GM21515 (cell line): Measurements from ENCODE around the gene DNAJC15.
"Not testable (repeated sequence)": the region's sequence is repeated elsewhere in the genome, so short reads cannot be mapped to it uniquely, and the experiment has no call there.

Experiments used
- ATAC-seq: cut with Tn5 transposase; IDR thresholded peaks from one replicate; pipeline ENCODE4 v1.9.1; 2021; ENCODE audit not compliant: unreplicated experiment

Gene DNAJC15

DNA sequence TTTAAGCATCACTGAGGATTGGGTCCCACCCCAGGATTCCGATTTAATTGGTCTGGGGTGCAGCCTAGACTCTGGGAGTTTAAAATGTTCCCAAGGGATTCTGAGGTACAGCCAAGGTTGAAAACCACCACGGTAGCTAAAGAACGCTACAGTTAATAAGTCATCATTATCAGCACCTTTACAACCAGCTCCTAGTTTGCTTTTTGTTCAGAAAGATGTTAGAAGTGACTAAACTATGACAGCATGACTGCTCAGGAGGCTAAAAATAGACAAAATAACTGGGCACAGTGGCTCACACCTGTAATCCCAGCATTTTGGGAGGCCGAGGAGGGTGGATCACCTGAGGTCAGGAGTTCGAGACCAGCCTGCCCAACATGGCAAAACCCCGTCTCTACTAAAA, 19.7 kb upstream of the DNAJC15 start:
- ATAC-seq: no peak

DNA sequence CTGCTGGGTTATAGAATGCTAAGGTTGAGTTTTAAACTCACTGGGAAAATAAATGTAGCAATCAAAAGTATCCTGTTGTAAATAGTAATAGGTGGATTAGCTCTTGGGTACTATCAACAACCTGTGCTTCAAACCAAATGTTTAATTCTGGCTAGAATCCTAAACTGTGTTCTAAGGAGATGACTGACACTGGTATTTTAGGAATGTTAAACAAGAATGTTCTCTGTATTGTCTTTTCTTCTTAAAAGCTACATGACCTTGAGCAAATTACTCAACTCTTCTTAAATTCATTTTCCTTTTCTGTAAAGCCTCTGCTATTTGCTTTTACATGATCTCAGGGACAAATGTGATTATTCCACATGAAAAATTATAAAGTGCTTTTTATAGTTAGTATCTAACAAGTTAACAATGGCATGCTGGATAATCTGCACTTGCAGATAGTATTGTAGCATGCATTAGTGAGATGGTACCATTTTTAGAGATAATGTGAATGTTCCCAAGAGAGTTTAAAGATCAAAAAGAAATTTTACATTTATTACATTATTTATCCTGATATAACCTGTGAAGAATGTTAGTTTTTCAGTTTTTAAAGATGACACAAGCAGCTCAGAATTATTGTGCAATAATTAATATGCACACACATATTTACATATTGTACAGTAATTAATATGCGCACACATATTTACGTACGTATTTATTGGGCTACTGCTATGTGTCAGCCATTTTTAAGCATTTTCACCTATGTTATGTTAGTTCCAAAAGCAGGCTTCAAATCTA, 17.7 kb upstream of the DNAJC15 start:
- no peak for ATAC-seq

DNA sequence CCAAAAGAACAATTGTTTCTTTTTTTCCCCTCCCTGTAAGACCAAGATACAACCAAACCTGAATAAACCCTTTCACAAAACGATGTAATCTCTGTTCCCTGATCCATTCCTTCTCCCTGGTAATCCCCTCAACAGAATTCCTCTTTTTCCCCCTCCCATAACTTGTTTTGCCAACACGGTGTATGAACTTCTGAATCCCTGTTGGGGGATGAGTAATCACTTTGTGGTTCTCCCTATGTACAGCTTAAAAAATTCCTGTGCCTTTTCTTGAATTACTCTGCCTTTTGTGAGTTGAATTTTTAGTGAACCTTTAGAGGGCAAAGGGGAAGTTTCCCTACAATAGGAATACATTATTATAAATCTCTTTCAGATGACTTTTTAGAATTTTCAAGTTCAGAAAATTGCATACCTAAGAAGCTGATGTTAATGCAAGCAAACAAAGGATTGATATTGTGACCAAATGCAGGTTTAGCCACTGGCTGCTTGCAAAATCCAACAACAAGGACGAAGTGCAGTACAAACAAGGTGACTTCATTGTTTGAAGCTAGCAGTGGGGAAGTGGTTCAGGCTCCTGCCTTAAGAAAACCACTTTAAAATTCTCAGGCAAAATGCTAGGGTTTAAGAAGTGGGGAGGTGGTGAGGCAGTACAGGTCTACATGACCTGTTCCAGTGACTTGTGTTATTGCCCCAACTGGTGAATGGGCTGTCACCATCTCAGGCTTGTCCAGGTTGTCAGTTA, 16.3 kb upstream of the DNAJC15 start:
- ATAC-seq: no peak

DNA sequence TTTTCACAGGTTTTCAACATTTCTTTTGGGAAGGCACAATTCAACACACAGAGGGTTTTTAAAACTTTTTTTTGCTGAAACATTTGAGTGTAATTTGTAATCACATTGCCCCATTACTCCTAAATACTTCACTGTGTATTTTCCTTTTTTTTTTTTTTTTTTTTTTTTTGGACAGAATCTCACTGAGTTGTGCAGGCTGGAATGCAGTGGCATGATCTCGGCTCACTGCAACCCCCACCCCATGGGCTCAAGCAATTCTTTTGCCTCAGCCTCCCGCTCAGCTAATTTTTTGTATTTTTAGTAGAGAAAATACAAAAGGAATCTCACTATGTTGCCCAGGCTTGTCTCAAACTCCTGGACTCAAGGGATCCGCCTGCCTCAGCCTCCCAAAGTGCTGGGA, 14.8 kb upstream of the DNAJC15 start:
- ATAC-seq: no peak

DNA sequence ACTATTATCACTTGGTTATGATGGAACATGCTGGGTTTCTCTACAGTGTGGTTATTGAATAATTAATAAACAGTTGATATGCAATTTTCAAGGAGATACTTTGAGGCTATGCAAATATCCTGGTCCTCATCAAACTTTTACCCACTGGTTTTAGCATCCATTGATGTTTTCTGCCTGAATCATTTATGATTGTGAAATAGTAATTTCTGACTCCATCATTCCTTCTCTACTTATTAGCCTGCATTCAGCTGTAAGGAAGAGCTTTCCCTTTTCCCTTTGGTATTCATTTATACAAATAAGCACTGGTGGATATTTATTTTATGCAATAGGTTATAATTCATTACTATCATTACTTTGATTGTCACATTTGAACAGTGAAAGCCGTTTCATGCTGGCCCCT, 13.9 kb upstream of the DNAJC15 start:
- ATAC-seq: no peak

DNA sequence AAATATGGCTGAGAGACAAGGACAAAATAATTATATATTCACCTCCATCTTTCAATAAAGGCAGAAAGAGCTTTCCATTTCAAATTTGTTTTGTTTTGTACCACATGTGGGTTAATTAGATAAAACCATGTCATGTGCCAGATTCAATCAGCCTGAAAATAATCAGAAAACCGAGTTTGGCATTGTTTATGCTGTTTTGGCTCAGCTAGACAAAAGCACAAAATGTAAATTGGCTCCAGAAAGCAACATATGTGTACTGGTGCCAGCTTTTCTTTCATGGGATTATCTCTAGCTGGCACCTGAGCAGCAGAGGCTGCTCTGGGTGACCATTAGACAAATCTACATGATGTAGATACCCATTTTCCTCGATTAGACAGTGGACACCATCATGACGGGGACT, 9.2 kb upstream of the DNAJC15 start:
- ATAC-seq: no peak

DNA sequence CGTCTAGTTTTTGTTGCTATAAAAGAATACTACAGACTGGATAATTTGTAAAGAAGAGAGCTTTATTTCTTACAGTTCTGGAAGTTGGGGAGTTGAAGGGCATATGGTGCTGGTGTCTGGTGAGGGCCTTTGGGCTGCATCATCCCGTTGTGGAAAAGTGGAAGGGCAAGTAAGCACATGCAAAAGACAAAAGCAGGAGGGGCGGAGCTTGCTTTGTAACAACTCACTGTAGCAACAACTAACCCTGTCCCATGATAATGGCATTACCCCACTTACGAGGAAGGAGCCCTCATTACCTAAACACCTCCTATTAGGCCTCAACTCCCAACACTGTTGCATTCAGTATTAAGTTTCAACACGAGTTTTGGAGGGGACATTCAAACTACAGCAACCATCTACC, 7.2 kb upstream of the DNAJC15 start:
- no peak for ATAC-seq

DNA sequence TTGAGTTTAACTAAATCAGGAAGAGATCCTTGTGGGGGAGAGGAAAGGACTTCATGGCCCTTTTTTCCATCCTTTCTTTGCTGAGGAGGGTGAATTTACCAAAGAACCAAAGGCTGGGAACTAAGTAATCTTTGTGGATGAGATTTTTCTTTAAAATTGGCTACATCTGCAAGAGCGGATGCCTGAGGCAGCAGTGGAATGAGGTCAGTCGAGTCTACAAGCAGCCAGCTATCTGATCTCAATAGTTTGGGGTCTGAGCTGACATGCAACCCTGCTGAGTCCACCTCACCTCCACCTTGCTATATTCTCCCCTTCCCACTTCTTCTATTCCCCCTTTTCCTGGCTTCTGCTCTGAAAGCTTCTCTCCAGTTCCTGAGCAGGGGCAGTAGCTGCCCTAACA, 3.6 kb upstream of the DNAJC15 start:
- no peak for ATAC-seq

DNA sequence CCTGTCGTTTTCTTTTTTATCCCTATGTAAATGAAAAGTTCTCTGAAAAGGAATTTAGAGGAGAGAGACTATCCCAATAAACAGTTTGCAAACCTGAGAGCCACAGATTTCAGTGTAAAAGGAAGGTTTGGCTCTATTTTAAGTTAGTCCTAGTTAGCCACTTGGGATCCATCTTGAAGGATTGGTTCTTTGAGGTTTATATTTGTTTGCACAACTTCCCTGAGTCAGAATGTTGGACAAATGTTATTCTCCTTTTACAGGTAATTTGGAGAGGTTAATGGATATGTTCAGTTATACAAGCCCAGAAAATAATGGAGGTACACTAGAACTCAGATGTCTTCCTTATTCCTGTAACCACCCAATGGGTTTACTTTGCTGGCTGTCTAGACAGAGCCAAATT, 2.6 kb upstream of the DNAJC15 start:
- no peak for ATAC-seq

DNA sequence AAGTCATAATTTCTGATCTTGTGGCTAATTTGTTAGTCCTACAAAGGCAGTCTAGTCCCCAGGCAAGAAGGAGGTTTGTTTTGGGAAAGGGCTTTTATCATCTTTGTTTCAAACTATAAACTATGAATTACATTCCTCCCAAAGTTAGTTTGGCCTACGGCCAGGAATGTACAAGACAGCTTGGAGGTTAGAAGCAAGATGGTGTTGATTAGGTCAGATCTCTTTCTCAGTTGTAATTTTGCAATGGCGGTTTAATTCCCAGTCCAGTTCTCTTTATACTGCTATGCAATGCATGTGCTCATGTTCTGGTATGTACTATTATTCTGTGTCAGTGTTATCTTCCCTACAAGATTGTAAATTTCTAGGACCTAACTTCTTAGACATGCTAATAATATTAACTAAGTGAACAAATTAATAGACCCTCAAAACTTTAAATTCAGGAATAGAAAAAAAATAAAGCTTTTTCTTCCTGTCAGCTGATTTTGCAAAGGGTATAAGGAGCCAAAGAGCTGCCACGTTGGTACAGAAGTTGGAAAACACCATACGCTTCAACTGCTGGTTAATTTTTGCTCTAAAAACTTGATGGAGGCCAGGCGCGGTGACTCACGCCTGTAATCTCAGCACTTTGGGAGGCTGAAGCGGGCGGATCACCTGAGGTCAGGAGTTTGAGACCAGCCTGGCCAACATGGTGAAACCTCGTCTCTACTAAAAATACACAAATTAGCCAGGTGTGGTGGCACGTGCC, 1.3 kb upstream of the DNAJC15 start:
- ATAC-seq: no peak

DNA sequence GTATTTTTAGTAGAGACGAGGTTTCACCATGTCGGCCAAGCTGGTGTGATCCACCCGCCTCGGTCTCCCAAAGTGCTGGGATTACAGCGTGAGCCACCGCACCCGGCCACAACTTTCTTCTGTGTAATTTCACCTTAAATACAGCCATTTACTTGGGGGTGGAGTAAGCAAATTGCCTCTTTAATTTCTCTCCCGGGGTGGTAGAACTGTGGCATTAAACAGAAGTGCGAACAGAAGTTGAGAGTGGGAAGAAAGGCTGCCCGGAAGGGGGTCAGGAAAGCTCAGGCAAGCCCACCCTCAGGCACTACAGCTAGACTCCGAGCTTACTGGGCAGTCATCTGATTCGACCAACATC, 475 bp upstream of the DNAJC15 start:
- ATAC-seq: no peak

DNA sequence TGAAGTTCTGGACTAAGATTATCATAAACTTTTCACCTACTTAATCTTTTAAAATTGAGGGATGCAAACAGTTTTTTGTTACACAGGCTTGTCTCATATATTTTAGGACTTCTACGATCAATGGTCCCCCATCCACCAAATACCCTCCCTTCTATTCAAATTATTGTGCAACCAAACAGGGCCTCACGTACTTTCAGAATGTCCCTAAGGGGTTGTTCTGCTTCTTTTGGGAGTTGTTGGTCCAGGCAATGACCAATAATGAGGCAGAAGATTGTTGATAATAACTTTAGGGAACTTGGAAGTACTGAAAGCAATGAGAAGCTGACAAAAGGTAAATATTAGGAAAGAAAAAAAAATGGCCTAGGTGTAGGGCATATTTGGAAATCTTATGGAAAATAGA, 2.9 kb downstream of the DNAJC15 start:
- ATAC-seq: no peak

DNA sequence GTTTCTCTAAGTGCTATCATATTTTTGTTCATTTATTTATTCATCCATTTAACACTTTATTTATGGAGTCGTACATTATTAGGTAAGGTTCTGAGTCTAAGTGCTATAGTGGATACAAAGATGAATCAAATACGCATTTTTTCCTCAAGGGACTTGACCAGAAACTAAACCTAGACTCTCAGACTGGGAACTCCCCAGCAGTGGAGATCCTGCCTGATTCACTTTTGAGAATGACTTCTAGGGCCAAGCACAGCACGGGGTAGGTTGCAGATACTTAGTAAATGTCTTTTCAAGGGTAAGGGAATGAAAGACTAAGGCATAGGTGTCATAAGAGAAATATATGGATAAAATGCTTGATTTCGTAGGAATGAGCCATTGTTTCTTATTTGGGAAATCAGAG, 7.2 kb downstream of the DNAJC15 start:
- no peak for ATAC-seq

DNA sequence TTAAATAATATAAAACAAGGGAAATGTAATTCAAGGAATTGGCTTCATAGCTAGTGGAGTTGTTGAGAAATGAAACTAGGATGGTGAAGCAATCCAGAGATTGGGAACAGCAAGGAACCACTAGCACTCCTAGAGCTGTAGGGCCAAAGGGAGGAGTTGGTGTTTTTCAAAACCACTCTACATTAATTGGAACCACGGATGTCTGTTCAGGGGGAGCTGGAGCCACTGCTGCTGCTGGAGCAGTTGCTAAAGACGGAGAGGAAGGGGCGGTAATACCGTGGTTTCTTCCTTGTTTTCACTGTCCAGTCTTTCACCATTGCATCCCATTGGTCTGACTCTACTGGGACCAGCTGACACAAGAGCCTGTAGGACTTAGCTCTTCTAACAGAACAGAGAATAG, 8.5 kb downstream of the DNAJC15 start:
- ATAC-seq: no peak

DNA sequence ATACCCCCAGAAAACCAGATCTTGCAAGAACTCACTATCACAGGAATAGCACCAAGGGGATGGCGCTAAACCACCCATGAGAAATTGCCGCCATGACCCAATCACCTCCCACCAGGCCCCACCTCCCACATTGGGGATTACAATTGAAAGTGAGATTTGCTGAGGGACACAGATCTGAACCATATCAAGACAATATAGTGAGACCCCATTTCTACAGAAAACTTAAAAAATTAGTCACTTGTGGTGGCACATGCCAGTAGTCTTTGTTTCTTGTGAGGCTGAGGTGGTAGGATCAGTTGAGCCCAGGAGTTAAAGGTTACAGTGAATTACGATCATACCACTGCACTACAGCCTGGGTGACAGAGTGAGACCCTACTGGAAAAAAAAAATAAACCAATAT, 9.7 kb downstream of the DNAJC15 start:
- no peak for ATAC-seq

DNA sequence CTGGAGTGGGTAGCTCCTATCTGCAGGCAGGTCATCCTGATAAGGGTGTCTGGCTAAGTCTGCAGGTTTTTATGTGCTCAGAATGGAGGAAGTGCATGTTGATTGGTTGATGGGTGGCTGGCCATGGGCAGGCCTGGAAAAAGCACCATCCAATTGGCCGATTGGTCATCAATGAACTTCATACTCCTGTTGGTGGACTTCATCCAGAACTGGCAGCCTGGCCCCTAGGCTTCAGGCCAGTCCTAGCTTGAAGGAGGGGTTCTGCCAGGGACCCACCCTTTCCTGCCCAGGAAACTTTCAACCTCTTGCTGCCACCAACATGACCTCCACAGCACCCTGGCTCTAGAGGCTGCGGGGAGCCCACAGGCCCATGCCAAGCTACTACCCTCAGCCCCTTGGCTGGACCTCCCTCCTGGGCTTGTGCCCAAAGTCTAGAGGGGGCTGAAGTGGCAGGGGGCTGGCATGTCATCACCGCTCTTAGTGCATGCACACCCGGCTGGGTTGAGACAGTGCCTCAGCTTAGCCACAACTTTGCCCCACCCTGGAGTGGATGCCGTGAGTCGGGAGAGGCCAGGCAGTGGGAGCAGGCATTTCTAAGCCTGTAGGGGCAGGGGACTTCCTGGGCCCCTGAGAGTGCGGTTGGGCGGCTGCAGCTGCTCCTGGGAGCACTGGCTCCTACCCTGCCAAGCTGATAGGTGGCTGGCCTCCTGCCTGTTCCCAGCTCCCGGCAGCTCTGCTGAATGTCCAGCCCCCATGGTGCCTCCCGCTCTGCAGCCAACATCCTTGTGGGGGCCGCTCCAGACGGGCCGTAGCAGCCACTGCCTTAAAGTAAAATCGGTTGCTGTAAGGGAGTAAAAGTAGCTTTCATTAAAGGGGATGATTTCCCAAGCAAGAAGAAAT, 13.2 kb downstream of the DNAJC15 start:
- no peak for ATAC-seq

DNA sequence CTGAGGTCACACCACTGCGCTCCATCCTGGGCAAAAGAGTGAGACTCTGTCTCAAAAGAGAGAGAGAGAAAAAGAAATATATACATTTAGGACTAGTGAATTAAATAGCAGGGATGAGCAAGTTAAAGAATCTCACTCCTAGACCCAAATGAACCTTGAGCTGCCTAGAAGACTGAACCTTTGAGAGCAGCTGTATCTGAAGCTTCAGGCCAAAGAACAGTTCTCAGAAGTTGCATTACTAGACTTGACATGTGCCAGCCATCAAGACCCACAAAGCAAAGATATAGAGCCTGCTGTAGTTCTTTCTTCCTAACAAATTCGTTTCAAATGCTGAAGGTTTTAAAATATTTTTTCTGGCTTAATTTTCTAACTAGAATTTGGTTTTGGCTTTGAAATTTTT, 16.6 kb downstream of the DNAJC15 start:
- no peak for ATAC-seq

DNA sequence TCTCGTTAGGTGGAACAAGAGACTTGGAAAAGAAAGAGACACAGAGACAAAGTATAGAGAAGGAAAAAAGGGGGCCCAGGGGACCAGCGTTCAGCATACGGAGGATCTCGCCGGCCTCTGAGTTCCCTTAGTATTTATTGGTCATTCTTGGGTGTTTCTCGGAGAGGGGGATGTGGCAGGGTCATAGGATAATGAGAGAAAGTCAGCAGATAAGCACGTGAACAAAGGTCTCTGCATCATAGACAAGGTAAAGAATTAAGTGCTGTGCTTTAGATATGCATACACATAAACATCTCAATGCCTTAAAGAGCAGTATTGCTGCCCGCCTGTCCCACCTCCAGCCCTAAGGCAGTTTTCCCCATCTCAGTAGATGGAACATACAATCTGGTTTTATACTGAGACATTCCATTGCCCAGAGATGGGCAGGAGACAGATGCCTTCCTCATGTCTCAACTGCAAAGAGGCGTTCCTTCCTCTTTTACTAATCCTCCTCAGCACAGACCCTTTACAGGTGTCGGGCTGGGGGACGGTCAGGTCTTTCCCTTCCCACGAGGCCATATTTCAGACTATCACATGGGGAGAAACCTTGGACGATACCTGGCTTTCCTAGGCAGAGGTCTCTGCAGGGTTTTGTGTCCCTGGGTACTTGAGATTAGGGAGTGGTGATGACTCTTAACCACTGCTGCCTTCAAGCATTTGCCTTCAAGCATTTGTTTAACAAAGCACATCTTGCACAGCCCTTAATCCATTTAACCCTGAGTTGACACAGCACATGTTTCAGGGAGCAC, 17.4 kb downstream of the DNAJC15 start:
- not testable (repeated sequence) for ATAC-seq

DNA sequence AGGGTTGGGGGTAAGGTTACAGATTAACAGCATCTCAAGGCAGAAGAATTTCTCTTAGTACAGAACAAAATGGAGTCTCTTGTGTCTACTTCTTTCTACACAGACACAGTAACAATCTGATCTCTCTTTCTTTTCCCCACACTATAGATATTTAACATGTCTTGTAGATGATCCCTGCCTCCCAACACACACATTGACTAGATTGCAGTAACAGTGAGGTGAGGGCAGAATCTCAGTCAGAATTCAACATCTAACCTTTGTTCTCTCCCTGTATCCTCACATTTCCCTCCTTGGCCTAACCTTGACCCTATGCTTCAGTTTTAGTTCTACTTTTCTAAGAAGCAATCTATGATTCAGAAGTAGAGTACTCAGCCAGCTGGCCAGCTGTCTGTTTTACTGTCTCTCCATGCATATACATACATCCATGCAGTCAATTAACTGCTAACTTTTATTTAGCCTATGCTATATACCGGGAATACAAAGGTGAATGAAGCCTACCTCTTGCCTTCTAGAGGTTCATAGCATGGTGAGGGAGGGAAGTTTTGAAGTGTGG, 18.1 kb downstream of the DNAJC15 start:
- no peak for ATAC-seq

DNA sequence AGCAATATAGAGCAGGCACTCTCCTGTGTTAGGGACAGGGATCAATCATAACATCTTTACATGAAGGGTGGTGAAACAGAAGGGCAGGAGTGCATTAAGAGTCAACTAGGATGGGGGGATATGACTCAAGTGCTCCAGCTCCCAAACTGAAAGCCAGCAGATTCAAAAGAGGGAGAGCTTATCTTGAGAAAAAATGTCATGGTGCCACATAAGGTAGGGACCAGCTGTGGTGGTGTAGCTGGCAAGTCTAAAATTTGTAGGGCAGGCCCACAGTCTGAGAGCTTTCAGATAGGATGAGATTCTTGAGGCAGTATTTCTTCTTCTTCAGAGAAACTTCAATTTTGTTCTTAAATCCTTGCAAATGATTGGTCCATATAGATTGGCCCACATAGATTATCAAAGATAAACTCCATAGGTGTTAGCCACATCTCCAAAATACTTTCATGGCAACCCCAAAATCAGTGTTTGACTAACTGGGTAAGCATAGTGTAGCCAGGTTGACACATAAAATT, 19.1 kb downstream of the DNAJC15 start:
- ATAC-seq: no peak
